Measurements from ENCODE around the gene KIAA1191. TPM values are rescaled to one million over a fixed set of nuclear protein-coding genes. Genes with fewer than 3 reads are reported as not detected.

The KIAA1191 gene
- total RNA-seq, 2 donors from 2014 or later, result 135 to 172 TPM

- no peak for DNase-seq
- Histone ChIP-seq H3K9ac (ENCODE audit: extremely low read depth, low read length, poor library complexity, severe bottlenecking) (no peak overlapping the region), H3K27me3 (ENCODE audit: control insufficient read depth, insufficient read depth, low read length, poor library complexity, severe bottlenecking) (no peaks in the 10 kb centered on the region), H3K4me1 (ENCODE audit: control insufficient read depth, insufficient read depth, low read length) (no peaks in the 10 kb centered on the region), H3K36me3 (ENCODE audit: control insufficient read depth, insufficient read depth, low read length) (peaks cover 48% of the 10 kb centered on the region), H3K4me3 (ENCODE audit: low read length) (no peak overlapping the region), H3K9me3 (ENCODE audit: control insufficient read depth, low read length) (no peaks in the 10 kb centered on the region), H3K27ac (ENCODE audit: low read depth, low read length) (no peak overlapping the region)
- WGBS, 2 experiments (ENCODE audit: insufficient coverage in 1 of 2, insufficient read length in 1 of 2), result 92 to 100% methylated on average over 4 to 11 of the region's 11 CpGs
- Mint-ChIP-seq H3K4me3 (no peak overlapping the region), H3K4me1 (no peaks in the 10 kb centered on the region), H3K27ac (no peak overlapping the region), H3K27me3 (ENCODE audit: insufficient read depth) (no peaks in the 10 kb centered on the region), H3K36me3 (ENCODE audit: low read depth) (peaks cover 19% of the 10 kb centered on the region), H3K9me3 (no peaks in the 10 kb centered on the region)
- no peak for TF ChIP-seq CTCF (conservative IDR thresholded peaks at IDR 0.05)
These were observed 33.5 kb upstream of the KIAA1191 start for GRCh38 chr5:176394881-176395675.

- no peak overlapping the region for H3K9ac ChIP-seq (ENCODE audit: extremely low read depth, low read length, poor library complexity, severe bottlenecking)
- no peak overlapping the region for H3K4me3 Mint-ChIP-seq
- no peaks in the 10 kb centered on the region for H3K9me3 ChIP-seq (ENCODE audit: control insufficient read depth, low read length)
- no peak for TF ChIP-seq CTCF (conservative IDR thresholded peaks at IDR 0.05)
- H3K4me1 Mint-ChIP-seq, result peaks cover 3% of the 10 kb centered on the region
- no peaks in the 10 kb centered on the region for H3K27me3 Mint-ChIP-seq (ENCODE audit: insufficient read depth)
- peaks cover 46% of the 10 kb centered on the region for H3K36me3 ChIP-seq (ENCODE audit: control insufficient read depth, insufficient read depth, low read length)
- H3K4me3 ChIP-seq (ENCODE audit: low read length), result no peak overlapping the region
- no peaks in the 10 kb centered on the region for H3K27me3 ChIP-seq (ENCODE audit: control insufficient read depth, insufficient read depth, low read length, poor library complexity, severe bottlenecking)
- no peaks in the 10 kb centered on the region for H3K4me1 ChIP-seq (ENCODE audit: control insufficient read depth, insufficient read depth, low read length)
- 93 to 96% methylated on average over 7 to 9 of the region's 9 CpGs for WGBS, 2 experiments (ENCODE audit: insufficient coverage in 1 of 2, insufficient read length in 1 of 2)
- no peaks in the 10 kb centered on the region for H3K9me3 Mint-ChIP-seq
- no peak for DNase-seq
- H3K27ac ChIP-seq (ENCODE audit: low read depth, low read length), result no peak overlapping the region
- H3K36me3 Mint-ChIP-seq (ENCODE audit: low read depth), result peaks cover 19% of the 10 kb centered on the region
- no peak overlapping the region for H3K27ac Mint-ChIP-seq
These were observed 32.5 kb upstream of the KIAA1191 start for GRCh38 chr5:176394096-176394495.

- 95% methylated on average over 8 to 11 of the region's 11 CpGs for WGBS, 2 experiments (ENCODE audit: insufficient coverage in 1 of 2, insufficient read length in 1 of 2)
- no peaks in the 10 kb centered on the region for H3K27me3 ChIP-seq (ENCODE audit: control insufficient read depth, insufficient read depth, low read length, poor library complexity, severe bottlenecking)
- Mint-ChIP-seq H3K27me3 (ENCODE audit: insufficient read depth) (no peaks in the 10 kb centered on the region), H3K9me3 (no peaks in the 10 kb centered on the region), H3K4me3 (no peak overlapping the region), H3K4me1 (peaks cover 7% of the 10 kb centered on the region), H3K27ac (no peak overlapping the region), H3K36me3 (ENCODE audit: low read depth) (peaks cover 18% of the 10 kb centered on the region)
- H3K9me3 ChIP-seq (ENCODE audit: control insufficient read depth, low read length), result no peaks in the 10 kb centered on the region
- H3K4me1 ChIP-seq (ENCODE audit: control insufficient read depth, insufficient read depth, low read length), result peaks cover under 1% of the 10 kb centered on the region
- DNase-seq, result no peak
- no peak overlapping the region for H3K27ac ChIP-seq (ENCODE audit: low read depth, low read length)
- no peak overlapping the region for H3K4me3 ChIP-seq (ENCODE audit: low read length)
- H3K9ac ChIP-seq (ENCODE audit: extremely low read depth, low read length, poor library complexity, severe bottlenecking), result no peak overlapping the region
- peaks cover 40% of the 10 kb centered on the region for H3K36me3 ChIP-seq (ENCODE audit: control insufficient read depth, insufficient read depth, low read length)
- TF ChIP-seq CTCF (conservative IDR thresholded peaks at IDR 0.05), result no peak
These were observed 31.0 kb upstream of the KIAA1191 start for GRCh38 chr5:176392526-176392925.

All from endodermal cell (in vitro differentiated cells).